NT2/D1 (cell line): ENCODE data around the gene ZNF189.

ENCODE experiments used
- DNase-seq: peaks from one replicate; pipeline ENCODE4 v3.0.0-alpha.2; 2011; ENCODE audit warnings: low read depth, low spot score
- H3K27me3 ChIP-seq: 2 replicates; pipeline ENCODE4 v1.6.0; 2011; ENCODE audit warnings: mild to moderate bottlenecking; ENCODE audit not compliant: insufficient read length, insufficient read depth
- H3K36me3 ChIP-seq: 2 replicates; pipeline ENCODE4 v1.6.1; 2011; ENCODE audit warnings: mild to moderate bottlenecking, low read length, mixed read lengths; ENCODE audit not compliant: insufficient read depth, insufficient read length
- H3K4me1 ChIP-seq: 2 replicates; pipeline ENCODE4 v1.5.1; 2011; ENCODE audit not compliant: insufficient read depth, insufficient read length
- H3K4me3 ChIP-seq: 2 replicates; pipeline ENCODE4 v1.5.1; 2011; ENCODE audit warnings: low read depth; ENCODE audit not compliant: insufficient read length
- H3K9ac ChIP-seq: 2 replicates; pipeline ENCODE4 v1.6.0; 2011; ENCODE audit warnings: low read depth; ENCODE audit not compliant: insufficient read length
- H3K9me3 ChIP-seq: 2 replicates; pipeline ENCODE4 v1.5.1; 2011; ENCODE audit warnings: mild to moderate bottlenecking, low read length; ENCODE audit not compliant: insufficient read depth
- SUZ12 ChIP-seq: IDR thresholded peaks from 2 replicates; pipeline ENCODE4 v1.6.1; 2011; ENCODE audit not compliant: insufficient read length, insufficient read depth; ENCODE audit errors: extremely low read depth
- YY1 ChIP-seq: IDR thresholded peaks from 2 replicates; pipeline ENCODE4 v1.6.1; 2011; ENCODE audit not compliant: insufficient read length, insufficient read depth
- ZNF274 ChIP-seq: IDR thresholded peaks from 2 replicates; pipeline ENCODE4 v1.6.1; 2011; ENCODE audit warnings: mild to moderate bottlenecking, low read depth, low read length

Gene ZNF189

DNA sequence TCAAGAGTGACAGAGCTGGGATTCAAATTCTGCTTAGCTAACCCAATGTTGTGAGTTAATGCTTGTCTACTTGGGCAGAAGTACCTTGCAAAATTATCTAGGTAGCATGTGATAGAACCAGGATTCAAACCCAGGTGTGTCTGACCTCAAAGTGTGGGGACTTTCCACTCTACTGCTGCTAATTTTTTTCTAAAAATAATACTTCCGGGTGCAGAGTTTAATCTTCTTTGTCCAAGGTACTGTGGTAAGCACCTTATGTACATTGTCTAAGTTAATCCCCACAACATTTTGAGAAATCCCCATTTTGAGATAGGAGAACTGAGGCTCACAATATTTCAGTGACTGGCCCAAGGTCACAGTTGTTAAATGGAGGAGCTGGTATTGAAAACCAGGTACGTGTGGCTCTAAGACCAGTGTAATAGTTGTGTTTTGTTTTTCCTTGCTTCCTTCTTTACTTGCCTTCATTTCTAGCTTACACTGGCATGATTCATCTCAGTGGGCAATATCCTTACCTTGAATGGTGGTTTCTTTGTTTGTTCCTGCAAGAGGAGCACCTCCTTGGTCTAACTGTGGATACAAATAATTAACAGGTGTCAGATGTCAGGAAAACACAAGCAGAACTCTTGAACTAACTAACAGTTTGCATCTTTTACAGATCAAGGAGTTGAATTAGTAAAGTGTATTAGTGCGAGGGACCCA lies 29.5 kb downstream of the ZNF189 start:
- DNase-seq, result no peak
- Histone ChIP-seq H3K4me1 (no peaks in the 10 kb centered on the region), H3K9me3 (no peaks in the 10 kb centered on the region), H3K36me3 (no peaks in the 10 kb centered on the region), H3K4me3 (no peak overlapping the region), H3K27me3 (no peaks in the 10 kb centered on the region), H3K9ac (no peak overlapping the region)
- TF ChIP-seq YY1 (no peak), ZNF274 (no peak), SUZ12 (no peak)

DNA sequence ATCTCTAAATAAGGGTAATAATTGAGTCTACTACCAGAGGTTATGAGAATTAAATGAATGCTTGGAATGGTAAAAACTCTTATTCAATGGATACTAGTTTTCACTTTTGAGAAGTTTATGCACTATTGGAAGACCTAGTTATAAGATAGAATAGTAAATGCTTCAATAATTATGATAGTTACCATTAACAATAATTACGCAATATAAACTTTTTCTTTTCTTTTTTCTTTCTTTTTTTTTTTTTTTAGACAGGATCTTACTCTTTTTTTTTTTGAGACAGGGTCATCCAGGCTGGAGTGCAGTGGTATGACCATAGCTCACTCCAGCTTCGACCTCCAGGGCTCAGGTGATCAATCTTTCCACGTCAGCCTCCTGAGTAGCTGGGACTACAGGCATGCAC lies 30.3 kb downstream of the ZNF189 start:
- TF ChIP-seq SUZ12, result no peak
- no peak for TF ChIP-seq ZNF274
- TF ChIP-seq YY1, result no peak
- no peak overlapping the region for H3K4me3 ChIP-seq
- no peaks in the 10 kb centered on the region for H3K9me3 ChIP-seq
- no peaks in the 10 kb centered on the region for H3K36me3 ChIP-seq
- no peak overlapping the region for H3K9ac ChIP-seq
- H3K4me1 ChIP-seq, result no peaks in the 10 kb centered on the region
- DNase-seq, result no peak
- no peaks in the 10 kb centered on the region for H3K27me3 ChIP-seq

DNA sequence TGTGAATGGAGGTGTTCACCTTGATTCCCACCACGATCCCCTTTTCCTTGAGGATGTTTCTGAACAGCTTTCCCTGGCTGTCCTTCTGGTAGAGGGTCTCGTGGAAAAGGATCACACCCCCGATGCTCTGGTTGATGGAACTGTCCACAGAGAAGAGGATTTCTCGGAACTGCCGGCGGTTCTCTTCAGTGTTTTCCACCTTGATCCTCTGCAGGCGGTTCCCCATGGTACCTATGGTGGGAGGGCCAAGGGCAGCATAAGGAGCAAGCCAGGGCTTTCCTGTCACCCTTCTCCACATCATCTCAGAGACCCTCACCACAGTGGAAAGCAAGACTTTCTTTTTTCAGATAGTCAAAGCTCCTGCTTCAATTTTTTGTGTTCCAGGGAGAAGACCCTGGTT lies 31.1 kb downstream of the ZNF189 start:
- H3K27me3 ChIP-seq, result no peaks in the 10 kb centered on the region
- DNase-seq, result no peak
- no peaks in the 10 kb centered on the region for H3K4me1 ChIP-seq
- no peaks in the 10 kb centered on the region for H3K36me3 ChIP-seq
- TF ChIP-seq YY1 (no peak), ZNF274 (no peak), SUZ12 (no peak)
- H3K9me3 ChIP-seq, result no peaks in the 10 kb centered on the region
- H3K9ac ChIP-seq, result no peak overlapping the region
- H3K4me3 ChIP-seq, result no peak overlapping the region

GRCh38 chr9:101432171-101432570 lies 33.5 kb downstream of the ZNF189 start:
- H3K36me3 ChIP-seq, result no peaks in the 10 kb centered on the region
- no peaks in the 10 kb centered on the region for H3K4me1 ChIP-seq
- DNase-seq, result no peak
- H3K9ac ChIP-seq, result no peak overlapping the region
- no peaks in the 10 kb centered on the region for H3K9me3 ChIP-seq
- TF ChIP-seq YY1, result no peak
- no peak for TF ChIP-seq SUZ12
- no peak for TF ChIP-seq ZNF274
- no peaks in the 10 kb centered on the region for H3K27me3 ChIP-seq
- no peak overlapping the region for H3K4me3 ChIP-seq

- H3K36me3 ChIP-seq, result no peaks in the 10 kb centered on the region
- H3K27me3 ChIP-seq, result no peaks in the 10 kb centered on the region
- DNase-seq, result no peak
- TF ChIP-seq ZNF274 (no peak), YY1 (no peak), SUZ12 (no peak)
- H3K4me1 ChIP-seq, result no peaks in the 10 kb centered on the region
- H3K9ac ChIP-seq, result no peak overlapping the region
- H3K9me3 ChIP-seq, result no peaks in the 10 kb centered on the region
- no peak overlapping the region for H3K4me3 ChIP-seq
Observed at GRCh38 chr9:101432740-101433139, 34.1 kb downstream of the ZNF189 start.

GRCh38 chr9:101433229-101433628 lies 34.6 kb downstream of the ZNF189 start:
- DNase-seq, result no peak
- Histone ChIP-seq H3K36me3 (no peaks in the 10 kb centered on the region), H3K4me3 (no peak overlapping the region), H3K27me3 (no peaks in the 10 kb centered on the region), H3K4me1 (no peaks in the 10 kb centered on the region), H3K9ac (no peak overlapping the region), H3K9me3 (no peaks in the 10 kb centered on the region)
- TF ChIP-seq YY1, result no peak
- no peak for TF ChIP-seq ZNF274
- no peak for TF ChIP-seq SUZ12

DNA sequence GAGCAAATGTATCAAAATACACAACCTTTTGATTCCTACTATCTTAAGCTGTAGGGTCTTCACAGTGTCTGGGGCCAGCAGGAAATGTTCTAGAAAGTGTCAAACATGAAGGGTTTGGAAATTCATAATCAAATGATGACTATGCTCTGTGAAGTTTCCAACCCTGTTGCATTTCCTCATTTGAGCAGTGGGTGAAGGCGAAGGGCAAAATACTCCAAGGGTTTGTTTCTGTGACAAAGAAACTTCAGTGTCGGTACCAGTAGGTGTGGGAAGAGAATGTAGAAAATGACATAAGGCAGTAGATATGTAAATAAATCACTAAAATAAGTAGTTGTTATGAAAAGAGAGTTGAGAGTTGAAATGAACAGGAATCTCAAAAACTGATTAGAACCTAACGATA lies 36.3 kb downstream of the ZNF189 start:
- no peaks in the 10 kb centered on the region for H3K36me3 ChIP-seq
- H3K9me3 ChIP-seq, result no peaks in the 10 kb centered on the region
- no peaks in the 10 kb centered on the region for H3K4me1 ChIP-seq
- no peak for DNase-seq
- no peak for TF ChIP-seq YY1
- no peak for TF ChIP-seq ZNF274
- TF ChIP-seq SUZ12, result no peak
- no peak overlapping the region for H3K4me3 ChIP-seq
- H3K9ac ChIP-seq, result no peak overlapping the region
- H3K27me3 ChIP-seq, result no peaks in the 10 kb centered on the region
